ENCODE measurements around the gene VEGFC.

GRCh38 chr4:176818531-176818930 lies 25.8 kb upstream of the VEGFC start:
- TF ChIP-seq CTCF (IDR thresholded peaks at IDR 0.05) = no peak
- TF ChIP-seq POLR2A (IDR thresholded peaks at IDR 0.05) = no peak
